ENCODE results near the gene NUP62.

DNA sequence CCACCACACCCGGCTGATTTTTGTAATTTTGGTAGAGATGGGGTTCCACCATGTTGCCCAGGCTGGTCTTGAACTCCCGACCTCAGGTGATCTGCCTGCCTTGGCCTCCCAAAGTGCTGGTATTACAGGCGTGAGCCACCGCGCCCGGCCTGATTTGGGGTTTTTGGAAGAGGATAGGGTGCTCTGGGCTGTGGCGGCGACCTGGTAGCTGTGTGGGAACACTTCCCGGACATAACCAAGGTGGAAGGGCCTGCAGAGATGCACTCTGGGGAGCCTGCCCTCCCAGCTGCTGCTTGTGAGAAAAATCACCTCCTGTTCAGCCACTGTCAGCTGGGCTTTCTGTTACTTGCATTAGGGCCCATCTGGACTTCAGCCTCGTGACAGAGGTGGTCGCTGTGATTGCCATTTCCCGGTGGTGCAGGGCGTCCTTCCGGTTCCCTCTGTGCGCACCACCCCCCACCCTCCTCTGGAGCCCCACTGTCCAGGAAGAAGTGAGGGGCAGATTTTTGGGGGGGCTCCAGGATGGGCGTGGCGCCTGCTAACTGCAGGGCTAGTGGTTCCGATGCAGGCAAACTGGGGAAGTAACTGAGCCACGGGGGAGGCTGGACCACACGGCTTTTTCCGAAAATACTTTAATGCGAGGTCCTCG is 40.1 kb downstream of the NUP62 start:
- TF ChIP-seq, protein P1, sequence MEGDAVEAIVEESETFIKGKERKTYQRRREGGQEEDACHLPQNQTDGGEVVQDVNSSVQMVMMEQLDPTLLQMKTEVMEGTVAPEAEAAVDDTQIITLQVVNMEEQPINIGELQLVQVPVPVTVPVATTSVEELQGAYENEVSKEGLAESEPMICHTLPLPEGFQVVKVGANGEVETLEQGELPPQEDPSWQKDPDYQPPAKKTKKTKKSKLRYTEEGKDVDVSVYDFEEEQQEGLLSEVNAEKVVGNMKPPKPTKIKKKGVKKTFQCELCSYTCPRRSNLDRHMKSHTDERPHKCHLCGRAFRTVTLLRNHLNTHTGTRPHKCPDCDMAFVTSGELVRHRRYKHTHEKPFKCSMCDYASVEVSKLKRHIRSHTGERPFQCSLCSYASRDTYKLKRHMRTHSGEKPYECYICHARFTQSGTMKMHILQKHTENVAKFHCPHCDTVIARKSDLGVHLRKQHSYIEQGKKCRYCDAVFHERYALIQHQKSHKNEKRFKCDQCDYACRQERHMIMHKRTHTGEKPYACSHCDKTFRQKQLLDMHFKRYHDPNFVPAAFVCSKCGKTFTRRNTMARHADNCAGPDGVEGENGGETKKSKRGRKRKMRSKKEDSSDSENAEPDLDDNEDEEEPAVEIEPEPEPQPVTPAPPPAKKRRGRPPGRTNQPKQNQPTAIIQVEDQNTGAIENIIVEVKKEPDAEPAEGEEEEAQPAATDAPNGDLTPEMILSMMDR (IDR thresholded peaks at IDR 0.05; ENCODE audit: control extremely low read depth in 1 of 3, insufficient read depth in 1 of 3, low read depth in 1 of 3, low read length in 3 of 3): no peak
- TF ChIP-seq EP300 (IDR thresholded peaks at IDR 0.05; ENCODE audit: borderline replicate concordance in 1 of 2, low read depth in 2 of 2, low read length in 2 of 2) (no peak), POLR2AphosphoS5 (IDR thresholded peaks at IDR 0.05; ENCODE audit: low read depth, low read length) (no peak), RFX5 (IDR thresholded peaks at IDR 0.05; ENCODE audit: borderline replicate concordance, low read depth, low read length) (no peak), MAFK (IDR thresholded peaks at IDR 0.05; ENCODE audit: low read depth, low read length) (no peak)

Data from H1 (cell line).